Measurements from ENCODE around the gene CLEC6A.

CLEC6A gene

DNA sequence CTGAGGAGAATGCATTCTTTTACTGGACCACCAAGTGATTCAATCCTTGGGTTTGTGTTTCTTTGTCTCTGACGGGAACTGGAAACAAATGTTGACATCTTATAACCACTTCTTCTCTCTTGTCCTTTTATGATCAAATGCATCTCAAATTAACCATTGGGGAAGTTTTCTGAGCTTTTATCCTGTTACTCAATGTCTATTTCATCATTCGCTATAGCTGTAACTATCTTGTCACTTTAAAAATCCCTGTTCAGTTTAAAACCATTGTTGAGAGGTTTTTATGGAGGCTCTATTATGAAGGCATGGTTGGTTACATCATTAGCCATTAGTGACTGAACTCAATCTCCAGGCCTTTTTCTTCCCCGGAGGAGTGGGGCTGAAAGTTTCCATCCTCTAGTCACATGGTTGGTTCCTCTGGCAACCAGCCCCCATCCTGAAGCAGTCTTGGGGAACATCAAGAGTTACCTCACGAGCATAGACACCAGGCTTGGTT lies 2.7 kb upstream of the CLEC6A start:
- no peak for DNase-seq (ENCODE audit: extremely low read depth, low read depth)
- no peak for TF ChIP-seq CTCF (IDR thresholded peaks at IDR 0.05; ENCODE audit: low read depth, low read length)

DNA sequence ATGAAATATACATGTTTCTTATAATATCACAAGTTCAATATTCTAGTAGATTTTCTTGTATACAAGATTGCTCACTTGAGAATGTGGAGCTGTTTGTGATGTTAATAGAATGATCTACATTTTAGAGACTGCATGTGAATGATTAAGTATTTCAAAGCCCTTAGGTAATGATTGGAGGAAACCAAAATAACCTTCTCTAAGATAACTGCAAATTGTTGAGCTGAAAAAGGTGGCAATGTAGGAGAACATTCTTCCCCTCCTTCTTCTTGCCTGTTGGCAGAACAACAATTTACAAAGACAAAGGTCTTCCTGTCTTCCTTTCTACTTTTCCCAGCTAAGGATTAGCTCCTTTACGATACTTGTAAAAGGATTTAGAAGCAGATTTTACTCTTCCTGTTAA lies 2.0 kb upstream of the CLEC6A start:
- no peak for DNase-seq (ENCODE audit: extremely low read depth, low read depth)
- no peak for TF ChIP-seq CTCF (IDR thresholded peaks at IDR 0.05; ENCODE audit: low read depth, low read length)

DNA sequence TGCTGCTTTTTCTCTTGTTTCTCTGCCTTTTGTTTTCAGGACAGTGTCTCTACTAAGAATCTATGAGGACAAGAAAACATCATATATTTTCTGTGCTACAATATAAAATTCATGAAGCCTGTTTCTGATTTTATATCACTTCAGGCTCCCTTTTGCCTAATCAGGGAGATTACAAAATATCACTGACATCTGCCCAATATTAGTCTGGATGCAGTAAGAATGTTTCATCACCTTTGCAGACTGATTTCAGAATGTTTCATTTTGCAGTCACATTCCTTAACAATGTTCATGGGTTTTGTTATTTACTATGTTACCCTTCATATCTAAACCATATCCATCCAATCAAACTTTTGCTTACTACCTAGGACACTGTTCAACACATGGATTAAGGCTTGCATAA lies 491 bp upstream of the CLEC6A start:
- TF ChIP-seq CTCF (IDR thresholded peaks at IDR 0.05; ENCODE audit: low read depth, low read length), result no peak

GRCh38 chr12:8461426-8461825 lies 5.7 kb downstream of the CLEC6A start:
- no peak for DNase-seq (ENCODE audit: extremely low read depth, low read depth)
- TF ChIP-seq CTCF (IDR thresholded peaks at IDR 0.05; ENCODE audit: low read depth, low read length), result no peak

More for the DNA sequence above, 491 bp upstream of the CLEC6A start:
- no peak for DNase-seq (ENCODE audit: extremely low read depth, low read depth)

DNA sequence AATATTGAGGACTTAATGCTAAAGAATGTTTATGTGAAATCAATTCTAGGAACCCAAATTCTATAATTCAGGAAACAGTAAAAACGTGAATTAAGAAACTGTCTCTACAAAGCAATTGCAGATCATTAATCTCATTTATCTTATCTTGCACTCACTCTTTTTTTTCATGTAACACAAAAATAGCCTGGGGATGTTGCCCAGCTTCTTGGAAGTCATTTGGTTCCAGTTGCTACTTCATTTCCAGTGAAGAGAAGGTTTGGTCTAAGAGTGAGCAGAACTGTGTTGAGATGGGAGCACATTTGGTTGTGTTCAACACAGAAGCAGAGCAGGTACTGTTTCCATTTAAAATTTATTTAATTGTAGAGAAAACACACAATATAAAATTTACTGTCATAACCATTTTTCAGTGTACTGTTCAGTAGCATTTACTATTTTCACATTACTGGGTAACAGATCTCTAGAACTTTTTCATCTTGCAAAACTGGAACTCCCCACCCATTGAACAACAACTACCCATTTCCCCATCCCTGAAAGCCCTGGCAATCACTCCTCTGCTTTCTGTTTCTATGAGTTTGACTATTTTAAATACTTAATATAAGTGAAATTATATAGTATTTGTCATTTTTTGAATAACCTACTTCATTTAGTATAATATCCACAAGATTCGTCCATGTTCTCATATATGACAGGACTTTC lies 9.7 kb downstream of the CLEC6A start:
- TF ChIP-seq CTCF (IDR thresholded peaks at IDR 0.05; ENCODE audit: low read depth, low read length), result no peak
- no peak for DNase-seq (ENCODE audit: extremely low read depth, low read depth)

DNA sequence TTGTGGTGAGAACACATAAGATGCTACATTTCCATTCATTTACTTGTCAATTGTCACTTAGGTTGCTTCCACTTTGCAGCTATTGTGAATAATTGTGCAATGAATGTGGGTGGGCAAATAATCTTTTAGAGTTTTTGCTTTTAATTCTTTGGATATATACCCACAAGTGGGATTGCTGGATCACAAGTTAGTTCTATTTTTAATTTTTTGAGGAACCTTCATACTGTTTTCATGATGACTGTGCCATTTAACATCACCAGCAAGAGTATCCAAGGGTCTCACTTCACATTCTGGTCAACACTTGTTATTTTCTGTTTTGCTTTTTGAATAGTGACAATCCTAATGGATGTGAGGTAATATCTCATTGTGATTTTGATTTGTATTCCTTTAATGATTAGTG lies 10.5 kb downstream of the CLEC6A start:
- no peak for DNase-seq (ENCODE audit: extremely low read depth, low read depth)
- TF ChIP-seq CTCF (IDR thresholded peaks at IDR 0.05; ENCODE audit: low read depth, low read length), result no peak

- no peak for DNase-seq (ENCODE audit: extremely low read depth, low read depth)
- TF ChIP-seq CTCF (IDR thresholded peaks at IDR 0.05; ENCODE audit: low read depth, low read length), result no peak
Measured at GRCh38 chr12:8471090-8471489, 15.3 kb downstream of the CLEC6A start.
